Uterus (tissue), 2 donors: ENCODE results near the gene SERPINA12.

Experiments used
- CTCF ChIP-seq, 4 experiments: fragments of 200-600 bp in 2 of 4; fragments of 450-650 bp in 2 of 4; sonication (generic) in 2 of 4; IDR thresholded peaks; one replicate each; pipeline ENCODE4 v1.5.1; 2016 to 2019; ENCODE audit warnings: antibody characterized with exemption in 4 of 4, mild to moderate bottlenecking in 2 of 4, moderate library complexity in 1 of 4
- POLR2A ChIP-seq, 2 donors: fragments of 450-650 bp; IDR thresholded peaks; one replicate each; pipeline ENCODE4 v1.6.1; 2016; ENCODE audit warnings: antibody characterized with exemption in 2 of 2, mild to moderate bottlenecking in 1 of 2, moderate library complexity in 1 of 2

GRCh38 chr14:94514351-94514750 lies 5.1 kb upstream of the SERPINA12 start:
- no peak for TF ChIP-seq CTCF (IDR thresholded peaks at IDR 0.05)
- TF ChIP-seq POLR2A (IDR thresholded peaks at IDR 0.05) = no peak
